ENCODE measurements around the gene CFAP410. TPM values are rescaled to one million over a fixed set of nuclear protein-coding genes. Genes with fewer than 3 reads are reported as not detected.

Gene CFAP410
- polyA plus RNA-seq, 1 donor from 2014 or later: 36.5 TPM

- Histone ChIP-seq H3K27me3 (ENCODE audit: insufficient read depth, low read depth, low read length) (peaks cover 35% of the 10 kb centered on the region), H3K9me2 (ENCODE audit: insufficient read depth, low read length) (no peaks in the 10 kb centered on the region), H3K9ac (ENCODE audit: low read length) (no peak overlapping the region), H3F3A (ENCODE audit: insufficient read depth, low read length, poor library complexity, severe bottlenecking) (no peaks in the 10 kb centered on the region), H3K27ac (ENCODE audit: low read length) (no peak overlapping the region), H3K36me3 (ENCODE audit: insufficient read depth, low read length) (no peaks in the 10 kb centered on the region), H3K79me2 (replicated peaks; ENCODE audit: insufficient read depth, low read length) (no peaks in the 10 kb centered on the region), H3K9me3 (ENCODE audit: low read length) (no peaks in the 10 kb centered on the region), H3K4me3 (ENCODE audit: low read length) (no peak overlapping the region), H4K20me1 (ENCODE audit: insufficient read depth) (no peaks in the 10 kb centered on the region), H3K4me2 (ENCODE audit: low read length) (no peak overlapping the region), H2AFZ (ENCODE audit: low read depth, low read length) (no peak overlapping the region)
- TF ChIP-seq MXI1 (conservative IDR thresholded peaks at IDR 0.05; ENCODE audit: poor library complexity, severe bottlenecking) (no peak), POLR2AphosphoS5 (IDR thresholded peaks at IDR 0.05) (no peak), TAF1 (IDR thresholded peaks at IDR 0.05; ENCODE audit: low read depth) (no peak)
- TF ChIP-seq, protein P1, sequence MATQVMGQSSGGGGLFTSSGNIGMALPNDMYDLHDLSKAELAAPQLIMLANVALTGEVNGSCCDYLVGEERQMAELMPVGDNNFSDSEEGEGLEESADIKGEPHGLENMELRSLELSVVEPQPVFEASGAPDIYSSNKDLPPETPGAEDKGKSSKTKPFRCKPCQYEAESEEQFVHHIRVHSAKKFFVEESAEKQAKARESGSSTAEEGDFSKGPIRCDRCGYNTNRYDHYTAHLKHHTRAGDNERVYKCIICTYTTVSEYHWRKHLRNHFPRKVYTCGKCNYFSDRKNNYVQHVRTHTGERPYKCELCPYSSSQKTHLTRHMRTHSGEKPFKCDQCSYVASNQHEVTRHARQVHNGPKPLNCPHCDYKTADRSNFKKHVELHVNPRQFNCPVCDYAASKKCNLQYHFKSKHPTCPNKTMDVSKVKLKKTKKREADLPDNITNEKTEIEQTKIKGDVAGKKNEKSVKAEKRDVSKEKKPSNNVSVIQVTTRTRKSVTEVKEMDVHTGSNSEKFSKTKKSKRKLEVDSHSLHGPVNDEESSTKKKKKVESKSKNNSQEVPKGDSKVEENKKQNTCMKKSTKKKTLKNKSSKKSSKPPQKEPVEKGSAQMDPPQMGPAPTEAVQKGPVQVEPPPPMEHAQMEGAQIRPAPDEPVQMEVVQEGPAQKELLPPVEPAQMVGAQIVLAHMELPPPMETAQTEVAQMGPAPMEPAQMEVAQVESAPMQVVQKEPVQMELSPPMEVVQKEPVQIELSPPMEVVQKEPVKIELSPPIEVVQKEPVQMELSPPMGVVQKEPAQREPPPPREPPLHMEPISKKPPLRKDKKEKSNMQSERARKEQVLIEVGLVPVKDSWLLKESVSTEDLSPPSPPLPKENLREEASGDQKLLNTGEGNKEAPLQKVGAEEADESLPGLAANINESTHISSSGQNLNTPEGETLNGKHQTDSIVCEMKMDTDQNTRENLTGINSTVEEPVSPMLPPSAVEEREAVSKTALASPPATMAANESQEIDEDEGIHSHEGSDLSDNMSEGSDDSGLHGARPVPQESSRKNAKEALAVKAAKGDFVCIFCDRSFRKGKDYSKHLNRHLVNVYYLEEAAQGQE (IDR thresholded peaks at IDR 0.05; ENCODE audit: borderline replicate concordance): no peak
- TF ChIP-seq, protein P2, sequence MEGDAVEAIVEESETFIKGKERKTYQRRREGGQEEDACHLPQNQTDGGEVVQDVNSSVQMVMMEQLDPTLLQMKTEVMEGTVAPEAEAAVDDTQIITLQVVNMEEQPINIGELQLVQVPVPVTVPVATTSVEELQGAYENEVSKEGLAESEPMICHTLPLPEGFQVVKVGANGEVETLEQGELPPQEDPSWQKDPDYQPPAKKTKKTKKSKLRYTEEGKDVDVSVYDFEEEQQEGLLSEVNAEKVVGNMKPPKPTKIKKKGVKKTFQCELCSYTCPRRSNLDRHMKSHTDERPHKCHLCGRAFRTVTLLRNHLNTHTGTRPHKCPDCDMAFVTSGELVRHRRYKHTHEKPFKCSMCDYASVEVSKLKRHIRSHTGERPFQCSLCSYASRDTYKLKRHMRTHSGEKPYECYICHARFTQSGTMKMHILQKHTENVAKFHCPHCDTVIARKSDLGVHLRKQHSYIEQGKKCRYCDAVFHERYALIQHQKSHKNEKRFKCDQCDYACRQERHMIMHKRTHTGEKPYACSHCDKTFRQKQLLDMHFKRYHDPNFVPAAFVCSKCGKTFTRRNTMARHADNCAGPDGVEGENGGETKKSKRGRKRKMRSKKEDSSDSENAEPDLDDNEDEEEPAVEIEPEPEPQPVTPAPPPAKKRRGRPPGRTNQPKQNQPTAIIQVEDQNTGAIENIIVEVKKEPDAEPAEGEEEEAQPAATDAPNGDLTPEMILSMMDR (IDR thresholded peaks at IDR 0.05; ENCODE audit: poor library complexity, severe bottlenecking): no peak
Observed at GRCh38 chr21:44350773-44351481, 11.7 kb upstream of the CFAP410 start.

DNA sequence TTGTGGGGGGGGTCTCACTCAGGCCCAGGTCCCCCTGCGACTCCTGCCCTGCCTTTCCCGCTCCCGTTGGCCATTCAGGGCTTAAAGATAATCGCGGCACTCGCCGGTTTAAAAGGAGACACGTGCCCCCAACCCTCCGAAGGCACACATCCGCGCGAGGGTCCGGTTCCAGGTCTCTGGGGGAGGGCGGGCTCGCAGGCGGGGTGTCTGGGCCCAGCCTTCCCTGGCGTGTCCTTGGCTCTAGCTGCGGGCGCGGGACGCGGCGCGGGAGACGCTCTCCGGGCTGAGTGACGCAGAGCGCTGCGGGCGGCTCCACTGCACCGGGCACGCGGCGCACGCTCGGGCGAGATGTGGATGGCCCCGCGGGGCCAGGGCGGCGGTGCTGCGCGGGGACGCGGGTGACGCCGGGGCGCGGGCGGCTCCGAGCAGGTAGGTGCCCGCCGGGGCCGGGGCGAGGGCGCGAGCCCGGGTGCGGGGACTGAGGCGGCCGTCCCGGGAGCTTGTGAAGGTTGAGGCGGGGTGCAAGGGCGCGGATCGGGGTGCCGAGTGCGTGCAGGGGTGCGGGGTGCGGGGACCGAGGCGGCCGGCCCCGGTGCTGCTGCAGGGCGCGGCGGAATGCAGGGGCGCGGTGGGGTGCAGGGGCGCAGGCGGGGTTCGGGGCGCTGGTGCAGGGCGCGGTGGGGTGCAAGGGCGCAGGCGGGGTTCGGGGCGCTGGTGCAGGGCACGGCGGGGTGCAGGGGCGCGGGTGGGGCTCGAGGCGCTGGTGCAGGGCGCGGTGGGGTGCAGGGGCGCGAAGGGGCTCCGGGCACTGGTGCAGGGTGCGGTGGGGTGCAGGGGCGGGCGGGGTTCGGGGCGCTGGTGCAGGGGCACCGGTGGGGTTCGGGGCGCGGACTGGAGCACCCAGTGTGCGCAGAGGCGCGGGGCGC is 10.9 kb upstream of the CFAP410 start:
- Histone ChIP-seq H3K9ac (ENCODE audit: low read length) (no peak overlapping the region), H3K4me3 (ENCODE audit: low read length) (no peak overlapping the region), H3K27ac (ENCODE audit: low read length) (no peak overlapping the region), H3K36me3 (ENCODE audit: insufficient read depth, low read length) (no peaks in the 10 kb centered on the region), H3K9me2 (ENCODE audit: insufficient read depth, low read length) (no peaks in the 10 kb centered on the region), H3K9me3 (ENCODE audit: low read length) (no peaks in the 10 kb centered on the region), H2AFZ (ENCODE audit: low read depth, low read length) (no peak overlapping the region), H4K20me1 (ENCODE audit: insufficient read depth) (no peaks in the 10 kb centered on the region), H3K4me2 (ENCODE audit: low read length) (no peak overlapping the region), H3F3A (ENCODE audit: insufficient read depth, low read length, poor library complexity, severe bottlenecking) (no peaks in the 10 kb centered on the region), H3K79me2 (replicated peaks; ENCODE audit: insufficient read depth, low read length) (no peaks in the 10 kb centered on the region), H3K27me3 (ENCODE audit: insufficient read depth, low read depth, low read length) (peaks cover 35% of the 10 kb centered on the region)
- TF ChIP-seq TAF1 (IDR thresholded peaks at IDR 0.05; ENCODE audit: low read depth) (no peak), EZH2 (IDR thresholded peaks at IDR 0.05; ENCODE audit: borderline replicate concordance, insufficient read depth, low read length, poor library complexity, severe bottlenecking) (no peak), EP300 (conservative IDR thresholded peaks at IDR 0.05; ENCODE audit: poor library complexity, severe bottlenecking) (no peak), RAD21 (conservative IDR thresholded peaks at IDR 0.05) (no peak), SMC3 (conservative IDR thresholded peaks at IDR 0.05; ENCODE audit: poor library complexity) (no peak)
- TF ChIP-seq, protein P1 (IDR thresholded peaks at IDR 0.05; ENCODE audit: borderline replicate concordance): no peak

Data from neural cell (in vitro differentiated cells).